Head of caudate nucleus (tissue), 42 donors: ENCODE results near the gene CCIN.

Experiments
- DNase-seq, 42 donors: peaks; one replicate each; pipeline versions ENCODE4 v3.0.0 to v3.0.0-alpha.2; 2020 to 2021; ENCODE audit warnings: mixed read lengths in 7 of 42
- intact Hi-C: fragments of 100-400 bp; cut with DNase I; formaldehyde crosslinking; loops from one replicate; pipeline ENCODE4 v1.15.0; 2022

Gene CCIN

GRCh38 chr9:36138901-36139300 lies 30.3 kb upstream of the CCIN start:
- DNase-seq = no peak
- intact Hi-C loops = no loop called here

- intact Hi-C loops = no loop called here
- DNase-seq = no peak
Observed at GRCh38 chr9:36140086-36141084, 28.8 kb upstream of the CCIN start.

GRCh38 chr9:36141288-36141687 lies 27.9 kb upstream of the CCIN start:
- intact Hi-C loops = no loop called here
- DNase-seq = peak in 16 of 42 donors; percentile 29 to 77 (median 52)

GRCh38 chr9:36141761-36142160 lies 27.4 kb upstream of the CCIN start:
- DNase-seq = no peak
- intact Hi-C loops = no loop called here

- DNase-seq = peak in 9 of 42 donors; percentile 38 to 75 (median 49)
- intact Hi-C loops = no loop called here
Observed at GRCh38 chr9:36142510-36143244, 26.5 kb upstream of the CCIN start.

- intact Hi-C loops = no loop called here
- DNase-seq = no peak
Observed at GRCh38 chr9:36143245-36143641, 25.9 kb upstream of the CCIN start.

- intact Hi-C loops = no loop called here
- no peak for DNase-seq
Observed at GRCh38 chr9:36144309-36145232, 24.6 kb upstream of the CCIN start.

- intact Hi-C loops = no loop called here
- DNase-seq = no peak
Observed at GRCh38 chr9:36145970-36146369, 23.2 kb upstream of the CCIN start.

- no peak for DNase-seq
- intact Hi-C loops = no loop called here
Observed at GRCh38 chr9:36146651-36147050, 22.5 kb upstream of the CCIN start.

GRCh38 chr9:36147441-36148175 lies 21.6 kb upstream of the CCIN start:
- intact Hi-C loops = no loop called here
- no peak for DNase-seq

GRCh38 chr9:36148311-36149051 lies 20.7 kb upstream of the CCIN start:
- DNase-seq = peak; percentile 89 to 100 (median 97)
- intact Hi-C loops = no loop called here

- DNase-seq = peak in 5 of 42 donors; percentile 36 to 61 (median 49)
- intact Hi-C loops = no loop called here
Observed at GRCh38 chr9:36149197-36149596, 20.0 kb upstream of the CCIN start.

- peak in 4 of 42 donors; percentile 25 to 62 (median 37) for DNase-seq
- intact Hi-C loops = no loop called here
Observed at GRCh38 chr9:36150574-36151315, 18.4 kb upstream of the CCIN start.

- intact Hi-C loops = no loop called here
- DNase-seq = peak in 6 of 42 donors; percentile 22 to 60 (median 42)
Observed at GRCh38 chr9:36151316-36152210, 17.6 kb upstream of the CCIN start.

GRCh38 chr9:36152741-36153438 lies 16.3 kb upstream of the CCIN start:
- intact Hi-C loops = no loop called here
- DNase-seq = no peak
